Activated CD4-positive, alpha-beta T cell treated with anti-CD3 and anti-CD28 coated beads, Interleukin-10, Interleukin-2, amounts not matched to agents 100 ng/mL and 50 ng/mL, durations not matched to agents 16 hours and 8 hours (primary cell): ENCODE data around the gene LTB4R.
"Not testable (repeated sequence)": the region's sequence is repeated elsewhere in the genome, so short reads cannot be mapped to it uniquely, and the experiment has no call there.

Experiments used
- DNase-seq: peaks from one replicate; pipeline ENCODE4 v3.0.0-alpha.2; 2020

Gene LTB4R

GRCh38 chr14:24348186-24348585 is 36.9 kb downstream of the LTB4R start:
- no peak for DNase-seq

GRCh38 chr14:24349742-24350141 is 38.4 kb downstream of the LTB4R start:
- no peak for DNase-seq

- DNase-seq = no peak
These were observed 40.2 kb downstream of the LTB4R start for GRCh38 chr14:24351517-24351916.

- DNase-seq = no peak
These were observed 42.5 kb downstream of the LTB4R start for GRCh38 chr14:24353559-24354481.

DNA sequence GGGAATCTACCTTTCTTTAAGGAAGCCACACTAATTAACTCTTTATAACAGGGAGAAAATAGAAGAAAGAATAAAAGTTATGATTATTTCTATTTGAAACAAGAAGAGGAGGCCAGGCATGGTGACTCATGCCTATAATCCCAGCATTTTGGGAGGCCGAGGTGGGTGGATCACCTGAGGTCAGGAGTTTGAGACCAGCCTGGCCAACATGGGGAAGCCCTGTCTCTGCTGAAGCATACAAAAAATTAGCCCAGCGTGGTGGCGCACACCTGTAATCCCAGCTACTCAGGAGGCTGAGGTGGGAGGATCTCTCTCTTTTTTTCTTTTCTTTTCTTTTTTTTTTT is 43.2 kb downstream of the LTB4R start:
- DNase-seq = not testable (repeated sequence)

DNA sequence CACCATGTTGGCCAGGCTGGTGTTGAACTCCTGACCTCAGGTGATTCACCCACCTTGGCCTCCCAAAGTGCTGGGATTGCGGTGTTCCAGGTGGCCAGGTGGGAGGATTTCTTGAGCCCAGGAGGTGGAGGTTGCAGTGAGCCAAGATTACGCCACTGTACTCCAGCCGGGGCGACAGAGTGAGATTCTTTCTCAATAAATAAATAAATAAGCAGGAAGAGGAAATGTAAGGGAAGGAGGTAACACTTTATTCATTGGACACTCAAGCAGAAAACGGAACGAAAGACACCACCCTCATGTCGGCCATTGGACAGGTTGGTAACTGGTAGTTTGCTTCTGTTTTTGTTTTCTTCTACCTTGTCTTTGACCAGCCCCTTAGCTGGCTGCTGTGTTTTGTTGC is 43.7 kb downstream of the LTB4R start:
- no peak for DNase-seq

- no peak for DNase-seq
These were observed 44.9 kb downstream of the LTB4R start for GRCh38 chr14:24356208-24356607.

DNA sequence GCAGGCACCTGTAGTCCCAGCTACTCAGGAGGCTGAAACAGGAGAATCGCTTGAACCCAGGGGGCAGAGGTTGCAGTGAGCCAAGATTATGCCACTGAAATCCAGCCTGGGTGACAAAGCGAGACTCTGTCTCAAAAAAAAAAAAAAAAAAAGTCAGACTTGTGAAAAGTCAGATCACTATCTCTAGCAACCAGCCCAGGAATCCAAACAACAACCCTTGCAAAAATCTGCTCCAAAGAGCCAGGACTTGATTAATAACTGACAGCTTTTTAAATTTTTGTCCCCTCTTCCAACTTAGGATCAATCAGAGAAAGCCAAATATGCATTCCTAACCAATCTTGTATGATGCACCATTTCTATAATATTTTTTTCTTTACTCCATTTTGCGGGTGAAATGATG is 49.0 kb downstream of the LTB4R start:
- no peak for DNase-seq

GRCh38 chr14:24361326-24361725 is 50.0 kb downstream of the LTB4R start:
- no peak for DNase-seq

GRCh38 chr14:24362241-24362960 is 51.1 kb downstream of the LTB4R start:
- no peak for DNase-seq

DNA sequence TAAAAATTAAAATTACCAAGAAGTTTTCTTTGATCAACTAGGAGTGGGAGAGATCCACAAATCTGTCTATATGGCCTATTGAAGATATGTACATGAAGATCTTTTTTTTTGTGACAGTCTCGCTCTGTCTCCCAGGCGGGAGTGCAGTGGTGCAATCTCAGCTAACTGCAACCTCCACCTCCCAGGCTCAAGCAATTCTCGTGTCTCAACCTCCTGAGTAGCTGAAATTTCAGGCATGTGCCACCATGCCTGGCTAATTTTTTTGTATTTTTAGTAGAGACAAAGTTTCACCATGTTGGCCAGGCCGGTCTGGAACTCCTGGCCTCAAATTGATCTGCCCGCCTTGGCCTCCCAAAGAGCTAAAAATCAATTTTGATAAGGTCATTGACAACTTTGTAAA is 52.1 kb downstream of the LTB4R start:
- no peak for DNase-seq

- no peak for DNase-seq
These were observed 53.5 kb downstream of the LTB4R start for GRCh38 chr14:24364841-24365240.

GRCh38 chr14:24365600-24366412 is 54.5 kb downstream of the LTB4R start:
- DNase-seq = peak; percentile 70

DNA sequence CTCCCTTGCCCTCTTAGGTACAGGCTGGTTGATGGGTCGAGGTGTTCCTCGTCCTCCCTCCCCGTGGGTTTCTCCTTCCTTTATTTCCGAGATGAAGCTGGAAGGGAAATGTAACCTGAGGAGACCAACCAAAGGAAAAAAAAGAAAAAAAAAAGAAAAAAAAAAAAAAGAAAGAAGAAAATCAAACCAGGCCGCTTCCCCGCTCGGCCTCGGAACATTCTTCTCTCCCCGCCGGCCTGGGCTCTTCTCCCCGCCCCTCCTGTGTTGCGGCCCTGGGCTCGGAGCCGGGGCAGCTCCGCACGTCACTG is 55.1 kb downstream of the LTB4R start:
- DNase-seq = no peak

GRCh38 chr14:24366721-24367513 is 55.6 kb downstream of the LTB4R start:
- no peak for DNase-seq
